BE2C (cell line): ENCODE results near the gene HMGXB3.

Source experiments
- DNase-seq: peaks from one replicate; pipeline ENCODE4 v3.0.0-alpha.2; 2020
- H3K27me3 ChIP-seq: fragments of 250-450 bp; sonication (Bioruptor Pico); 2 replicates; pipeline ENCODE4 v1.5.1; 2020; ENCODE audit warnings: mild to moderate bottlenecking
- H3K36me3 ChIP-seq: fragments of 250-450 bp; sonication (Bioruptor Pico); 2 replicates; pipeline ENCODE4 v1.5.1; 2020; ENCODE audit warnings: mild to moderate bottlenecking
- H3K4me1 ChIP-seq: fragments of 250-450 bp; sonication (Bioruptor Pico); 2 replicates; pipeline ENCODE4 v1.5.1; 2020
- H3K4me3 ChIP-seq: 2 replicates; pipeline ENCODE4 v1.5.1; 2011; ENCODE audit warnings: low read depth, low read length
- H3K9me3 ChIP-seq: fragments of 250-450 bp; sonication (Bioruptor Pico); 2 replicates; pipeline ENCODE4 v1.5.1; 2020
- TF ChIP-seq, protein P1 (sequence below): IDR thresholded peaks from 2 replicates; pipeline ENCODE4 v1.5.1; 2012; ENCODE audit warnings: mild to moderate bottlenecking, low read depth, low read length

The HMGXB3 gene

DNA sequence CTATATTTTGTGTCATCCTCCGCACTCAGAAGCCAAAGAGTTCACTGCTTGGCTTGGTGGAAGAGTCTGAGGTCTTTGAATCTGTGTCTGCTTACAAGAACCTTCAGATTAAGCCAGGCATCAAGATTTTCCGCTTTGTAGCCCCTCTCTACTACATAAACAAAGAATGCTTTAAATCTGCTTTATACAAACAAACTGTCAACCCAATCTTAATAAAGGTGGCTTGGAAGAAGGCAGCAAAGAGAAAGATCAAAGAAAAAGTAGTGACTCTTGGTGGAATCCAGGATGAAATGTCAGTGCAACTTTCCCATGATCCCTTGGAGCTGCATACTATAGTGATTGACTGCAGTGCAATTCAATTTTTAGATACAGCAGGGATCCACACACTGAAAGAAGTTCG is 19.3 kb upstream of the HMGXB3 start:
- Histone ChIP-seq H3K27me3 (no peaks in the 10 kb centered on the region), H3K4me1 (no peaks in the 10 kb centered on the region), H3K4me3 (no peak overlapping the region), H3K9me3 (no peaks in the 10 kb centered on the region), H3K36me3 (no peaks in the 10 kb centered on the region)
- TF ChIP-seq, protein P1, sequence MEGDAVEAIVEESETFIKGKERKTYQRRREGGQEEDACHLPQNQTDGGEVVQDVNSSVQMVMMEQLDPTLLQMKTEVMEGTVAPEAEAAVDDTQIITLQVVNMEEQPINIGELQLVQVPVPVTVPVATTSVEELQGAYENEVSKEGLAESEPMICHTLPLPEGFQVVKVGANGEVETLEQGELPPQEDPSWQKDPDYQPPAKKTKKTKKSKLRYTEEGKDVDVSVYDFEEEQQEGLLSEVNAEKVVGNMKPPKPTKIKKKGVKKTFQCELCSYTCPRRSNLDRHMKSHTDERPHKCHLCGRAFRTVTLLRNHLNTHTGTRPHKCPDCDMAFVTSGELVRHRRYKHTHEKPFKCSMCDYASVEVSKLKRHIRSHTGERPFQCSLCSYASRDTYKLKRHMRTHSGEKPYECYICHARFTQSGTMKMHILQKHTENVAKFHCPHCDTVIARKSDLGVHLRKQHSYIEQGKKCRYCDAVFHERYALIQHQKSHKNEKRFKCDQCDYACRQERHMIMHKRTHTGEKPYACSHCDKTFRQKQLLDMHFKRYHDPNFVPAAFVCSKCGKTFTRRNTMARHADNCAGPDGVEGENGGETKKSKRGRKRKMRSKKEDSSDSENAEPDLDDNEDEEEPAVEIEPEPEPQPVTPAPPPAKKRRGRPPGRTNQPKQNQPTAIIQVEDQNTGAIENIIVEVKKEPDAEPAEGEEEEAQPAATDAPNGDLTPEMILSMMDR: no peak
- no peak for DNase-seq

DNA sequence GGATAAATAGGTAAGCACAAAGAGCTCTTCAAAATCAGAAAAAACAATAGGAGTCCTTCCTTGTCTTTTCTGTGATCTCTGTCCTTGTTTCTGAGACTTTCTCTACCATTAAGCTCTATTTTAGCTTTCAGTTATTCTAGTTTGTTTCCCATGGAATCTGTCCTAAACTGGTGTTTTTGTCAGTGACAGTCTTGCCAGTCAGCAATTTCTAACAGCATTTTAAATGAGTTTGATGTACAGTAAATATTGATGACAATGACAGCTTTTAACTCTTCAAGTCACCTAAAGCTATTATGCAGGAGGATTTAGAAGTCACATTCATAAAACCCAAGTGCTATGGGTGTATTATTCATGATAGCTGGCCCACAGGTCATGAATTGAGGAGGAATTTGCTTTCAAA is 18.0 kb upstream of the HMGXB3 start:
- TF ChIP-seq, protein P1: no peak
- Histone ChIP-seq H3K36me3 (no peaks in the 10 kb centered on the region), H3K4me3 (no peak overlapping the region), H3K9me3 (no peaks in the 10 kb centered on the region), H3K27me3 (no peaks in the 10 kb centered on the region), H3K4me1 (no peaks in the 10 kb centered on the region)
- DNase-seq: no peak

DNA sequence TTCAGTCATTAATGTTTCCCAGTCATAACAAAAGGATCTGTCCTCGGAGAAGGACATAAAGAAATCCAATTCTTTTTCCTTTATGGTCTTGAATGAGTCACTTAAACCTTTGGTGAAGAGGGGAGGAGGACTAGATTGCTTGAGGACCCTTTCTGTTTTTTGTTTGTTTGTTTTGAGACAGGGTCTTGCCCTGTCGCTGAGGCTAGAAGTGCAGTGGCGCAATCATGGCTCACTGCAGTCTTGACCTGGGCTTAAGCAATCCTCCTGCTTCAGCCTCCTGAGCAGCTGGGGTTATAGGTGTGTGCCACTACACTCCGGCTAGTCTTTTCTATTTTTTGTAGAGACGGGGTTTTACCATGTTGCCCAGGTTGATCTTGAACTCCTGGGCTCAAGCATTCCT is 12.4 kb upstream of the HMGXB3 start:
- TF ChIP-seq, protein P1: no peak
- Histone ChIP-seq H3K4me1 (no peaks in the 10 kb centered on the region), H3K36me3 (no peaks in the 10 kb centered on the region), H3K4me3 (no peak overlapping the region), H3K27me3 (no peaks in the 10 kb centered on the region), H3K9me3 (no peaks in the 10 kb centered on the region)
- DNase-seq: no peak

DNA sequence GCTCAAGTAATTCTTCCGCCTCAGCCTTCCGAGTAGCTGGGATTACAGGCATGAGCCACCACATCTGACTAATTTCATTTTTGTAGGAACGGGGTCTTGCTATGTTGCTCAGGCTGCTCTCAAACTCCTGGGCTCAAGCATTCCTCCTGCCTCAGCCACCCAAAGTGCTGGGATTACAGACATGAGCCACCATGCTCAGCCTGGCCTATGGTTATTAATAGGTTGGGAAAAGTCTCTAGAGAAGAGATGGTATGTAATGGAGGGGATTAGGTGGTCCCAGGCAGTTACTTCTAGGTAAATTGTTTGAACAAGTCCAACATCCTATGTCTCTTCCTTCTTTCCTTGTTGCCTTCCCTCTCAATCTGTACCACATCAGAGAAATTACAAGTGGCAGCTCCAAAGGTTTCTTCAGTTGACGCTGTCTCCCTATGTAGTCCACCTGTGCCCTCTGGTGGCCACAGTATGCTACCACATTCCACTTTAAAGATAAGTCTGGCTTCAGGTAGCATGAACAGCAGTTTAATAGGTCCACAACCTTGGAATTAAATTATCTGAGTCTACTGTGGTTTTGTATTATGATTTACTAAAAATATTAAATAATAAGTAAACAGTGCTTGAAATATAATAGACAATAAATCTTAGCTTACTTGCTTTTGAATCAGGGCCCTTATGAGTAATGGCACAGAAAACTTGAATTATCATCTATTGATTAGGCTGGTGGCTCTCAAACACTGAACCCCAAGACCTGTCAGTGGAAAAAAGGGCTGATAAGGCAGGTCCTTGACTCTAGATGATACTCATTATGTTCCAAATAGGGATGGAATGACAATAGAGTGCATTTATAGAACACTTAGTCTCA is 9.8 kb upstream of the HMGXB3 start:
- Histone ChIP-seq H3K9me3 (no peaks in the 10 kb centered on the region), H3K4me3 (no peak overlapping the region), H3K4me1 (peaks cover 10% of the 10 kb centered on the region), H3K27me3 (no peaks in the 10 kb centered on the region), H3K36me3 (no peaks in the 10 kb centered on the region)
- TF ChIP-seq, protein P1: peak; percentile 99
- DNase-seq: peak; percentile 76

DNA sequence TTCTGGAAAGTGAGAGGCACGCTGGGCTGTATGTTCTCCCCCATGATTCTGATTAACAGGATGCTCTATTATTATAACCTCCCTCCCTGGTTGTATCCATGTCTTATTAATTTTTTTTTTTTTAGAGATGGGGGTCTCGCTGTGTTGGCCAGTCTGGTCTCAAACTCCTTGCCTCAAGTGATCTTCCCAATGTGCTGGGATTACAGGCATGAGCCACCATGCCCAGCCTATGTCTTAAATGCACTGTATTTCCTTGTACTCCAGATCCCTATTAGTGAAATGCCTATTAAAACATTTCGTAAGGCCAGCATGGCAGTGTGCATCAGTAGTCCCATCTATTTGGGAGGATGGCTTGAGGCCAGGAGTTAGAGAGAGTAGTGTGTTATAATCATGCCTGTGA is 7.1 kb upstream of the HMGXB3 start:
- Histone ChIP-seq H3K36me3 (no peaks in the 10 kb centered on the region), H3K4me1 (peaks cover 15% of the 10 kb centered on the region), H3K27me3 (no peaks in the 10 kb centered on the region), H3K9me3 (no peaks in the 10 kb centered on the region), H3K4me3 (no peak overlapping the region)
- TF ChIP-seq, protein P1: no peak
- DNase-seq: no peak
